HepG2 (cell line): ENCODE results near the gene ZNF148. TPM values are rescaled to one million over a fixed set of nuclear protein-coding genes. Genes with fewer than 3 reads are reported as not detected.
A peak's percentile ranks its signal among the peaks of the same experiment; 100 is the strongest.

Experiments used
- DDIT3 ChIP-seq: sonication (generic); formaldehyde crosslinking; IDR thresholded peaks from 2 replicates; pipeline ENCODE4 v1.4.0; 2020; ENCODE audit warnings: mild to moderate bottlenecking, missing genetic modification reagents
- FOXA3 ChIP-seq: IDR thresholded peaks from 2 replicates; pipeline ENCODE4 v1.6.1; 2016; ENCODE audit warnings: missing genetic modification reagents, missing compliant biosample characterization
- GMEB1 ChIP-seq: sonication (generic); formaldehyde crosslinking; IDR thresholded peaks from 2 replicates; pipeline ENCODE4 v1.5.1; 2020; ENCODE audit warnings: missing genetic modification reagents, mild to moderate bottlenecking, borderline replicate concordance
- MXI1 ChIP-seq: IDR thresholded peaks from 3 replicates; pipeline ENCODE4 v1.6.1; 2012; ENCODE audit warnings: low read depth, low read length, inconsistent platforms, borderline replicate concordance
- NRL ChIP-seq: sonication (generic); formaldehyde crosslinking; IDR thresholded peaks from 2 replicates; pipeline ENCODE4 v1.5.0; 2020; ENCODE audit warnings: missing genetic modification reagents, mild to moderate bottlenecking, moderate library complexity, borderline replicate concordance
- PPARG ChIP-seq: conservative IDR thresholded peaks from 2 replicates; pipeline ENCODE4 v1.6.1; 2016; ENCODE audit warnings: missing biosample characterization, missing genetic modification reagents
- SOX6 ChIP-seq, 2 experiments: fragments of 450-650 bp in 1 of 2; sonication (generic) in 1 of 2; formaldehyde crosslinking in 1 of 2; IDR thresholded peaks; 2 replicates each; pipeline versions ENCODE4 v1.4.0 to v1.6.1; 2017 to 2020; ENCODE audit warnings: antibody characterized with exemption in 1 of 2, mild to moderate bottlenecking in 1 of 2, missing genetic modification reagents in 1 of 2
- STAT6 ChIP-seq: sonication (generic); formaldehyde crosslinking; IDR thresholded peaks from 2 replicates; pipeline ENCODE4 v1.4.0; 2020; ENCODE audit warnings: missing genetic modification reagents, mild to moderate bottlenecking, borderline replicate concordance
- XRCC5 ChIP-seq: fragments of 200-400 bp; formaldehyde crosslinking; optimal IDR thresholded peaks from 2 replicates; pipeline ENCODE3; 2017; ENCODE audit warnings: mild to moderate bottlenecking, low read length
- ZNF318 ChIP-seq: sonication (generic); formaldehyde crosslinking; IDR thresholded peaks from 2 replicates; pipeline ENCODE4 v1.4.0; 2020; ENCODE audit warnings: mild to moderate bottlenecking, missing genetic modification reagents
- ZNF430 ChIP-seq: sonication (generic); formaldehyde crosslinking; IDR thresholded peaks from 2 replicates; pipeline ENCODE4 v1.9.0; 2021; ENCODE audit warnings: mild to moderate bottlenecking, missing genetic modification reagents
- ZSCAN29 ChIP-seq: sonication (generic); formaldehyde crosslinking; conservative IDR thresholded peaks from 2 replicates; pipeline ENCODE4 v1.4.0; 2020; ENCODE audit warnings: mild to moderate bottlenecking, missing genetic modification reagents
- polyA plus RNA-seq, 8 experiments: library from polyadenylated mRNA; depleted of rRNA in 3 of 8; stranded (reverse) in 7 of 8; unstranded in 1 of 8; fragments of >200 nt; fragmentation: Illumina TruSeq in 4 of 8; extraction: Trizol in 4 of 8; gene quantifications; 2 replicates each; pipeline versions ENCODE4 v1.2.1 to v1.2.3, GENCODE V29; 2011 to 2016; ENCODE audit warnings: low read depth in 4 of 8, missing spikeins in 1 of 8, mixed read lengths in 1 of 8; ENCODE audit not compliant: insufficient read depth in 1 of 8
- total RNA-seq, 5 experiments: library from RNA; depleted of rRNA; stranded (reverse); fragments of >200 nt; fragmentation: Illumina TruSeq; extraction: Trizol; gene quantifications; 2 replicates each; pipeline ENCODE4 v1.2.3, GENCODE V29; 2016; ENCODE audit warnings: low read depth in 1 of 5

ZNF148 gene
- total and polyA plus RNA-seq, 2 of the 13 experiments (the other 11 are each of a cell fraction or from before 2014, with no cell fraction given) = 10.6 to 36.1 TPM

- peak; percentile 77 for TF ChIP-seq GMEB1 (CRISPR knock-in tag)
- no peak for TF ChIP-seq ZNF318 (CRISPR knock-in tag)
- peak; percentile 77; the same call in 1 of the 2 replicates for TF ChIP-seq ZNF430 (CRISPR knock-in tag)
- TF ChIP-seq STAT6 (CRISPR knock-in tag) = no peak
- TF ChIP-seq DDIT3 (CRISPR knock-in tag) = no peak
- TF ChIP-seq FOXA3 (CRISPR knock-in tag) = peak; percentile 58
- TF ChIP-seq SOX6 (IDR thresholded peaks at IDR 0.05) = no peak
- peak; percentile 40; the same call in 1 of the 2 replicates for TF ChIP-seq SOX6 (CRISPR knock-in tag; IDR thresholded peaks at IDR 0.05)
- 0 out of 2 replicates have a peak, but pooled peaks have one; percentile 49 for TF ChIP-seq ZSCAN29 (CRISPR knock-in tag)
- peak; percentile 92 for TF ChIP-seq XRCC5
- TF ChIP-seq MXI1 = peak; percentile 76; the same call in 1 of the 3 replicates
- peak; percentile 78 for TF ChIP-seq PPARG (CRISPR knock-in tag)
- peak; percentile 67; the same call in 1 of the 2 replicates for TF ChIP-seq NRL (CRISPR knock-in tag)
Measured at GRCh38 chr3:125374996-125375941, at the start of gene ZNF148 (continued).
